IPS-NIHi7 (cell line): ENCODE measurements around the gene PNLIPRP2.
A peak's percentile ranks its signal among the peaks of the same experiment; 100 is the strongest.

Experiments
- DNase-seq: peaks from one replicate; pipeline ENCODE4 v3.0.0; 2012; ENCODE audit warnings: mixed read lengths; ENCODE audit errors: extremely low spot score

PNLIPRP2 gene

GRCh38 chr10:116655568-116655967 is 34.8 kb downstream of the PNLIPRP2 start:
- no peak for DNase-seq

GRCh38 chr10:116656044-116656443 is 35.3 kb downstream of the PNLIPRP2 start:
- DNase-seq: no peak

- no peak for DNase-seq
Observed at GRCh38 chr10:116657863-116658551, 37.3 kb downstream of the PNLIPRP2 start.

- no peak for DNase-seq
Observed at GRCh38 chr10:116659049-116659670, 38.4 kb downstream of the PNLIPRP2 start.

GRCh38 chr10:116660860-116661259 is 40.1 kb downstream of the PNLIPRP2 start:
- no peak for DNase-seq

GRCh38 chr10:116663342-116663741 is 42.6 kb downstream of the PNLIPRP2 start:
- DNase-seq: no peak

- DNase-seq: no peak
Observed at GRCh38 chr10:116664631-116665030, 43.9 kb downstream of the PNLIPRP2 start.

- DNase-seq: no peak
Observed at GRCh38 chr10:116665541-116666125, 44.9 kb downstream of the PNLIPRP2 start.

- DNase-seq: no peak
Observed at GRCh38 chr10:116667484-116667883, 46.7 kb downstream of the PNLIPRP2 start.

- DNase-seq: no peak
Observed at GRCh38 chr10:116668018-116668417, 47.3 kb downstream of the PNLIPRP2 start.

- DNase-seq: no peak
Observed at GRCh38 chr10:116668446-116668845, 47.7 kb downstream of the PNLIPRP2 start.

GRCh38 chr10:116669080-116669479 is 48.3 kb downstream of the PNLIPRP2 start:
- DNase-seq: no peak

- peak; percentile 96 for DNase-seq
Observed at GRCh38 chr10:116669832-116670644, 49.3 kb downstream of the PNLIPRP2 start.

- no peak for DNase-seq
Observed at GRCh38 chr10:116670706-116671105, 50.0 kb downstream of the PNLIPRP2 start.

GRCh38 chr10:116671274-116671926 is 50.6 kb downstream of the PNLIPRP2 start:
- no peak for DNase-seq

GRCh38 chr10:116672891-116673290 is 52.1 kb downstream of the PNLIPRP2 start:
- no peak for DNase-seq

GRCh38 chr10:116673866-116674265 is 53.1 kb downstream of the PNLIPRP2 start:
- DNase-seq: no peak

GRCh38 chr10:116674901-116675423 is 54.2 kb downstream of the PNLIPRP2 start:
- DNase-seq: no peak

- no peak for DNase-seq
Observed at GRCh38 chr10:116676118-116676517, 55.4 kb downstream of the PNLIPRP2 start.

GRCh38 chr10:116676633-116677032 is 55.9 kb downstream of the PNLIPRP2 start:
- DNase-seq: no peak

- no peak for DNase-seq
Observed at GRCh38 chr10:116679351-116679750, 58.6 kb downstream of the PNLIPRP2 start.

- no peak for DNase-seq
Observed at GRCh38 chr10:116683166-116683565, 62.4 kb downstream of the PNLIPRP2 start.
